WI38 (cell line): Measurements from ENCODE around the gene NPHP4.

Source experiments
- H3K4me3 ChIP-seq: 2 replicates; pipeline ENCODE4 v1.5.1; 2011; ENCODE audit warnings: low read depth, mild to moderate bottlenecking, control low read depth, low read length
- CTCF ChIP-seq: IDR thresholded peaks from 2 replicates; pipeline ENCODE4 v1.5.1; 2012; ENCODE audit warnings: low read depth, mild to moderate bottlenecking, control low read depth, low read length

The NPHP4 gene

GRCh38 chr1:5865056-5865455 is 127.2 kb downstream of the NPHP4 start:
- no peak for TF ChIP-seq CTCF
- no peak overlapping the region for H3K4me3 ChIP-seq

- no peak overlapping the region for H3K4me3 ChIP-seq
- no peak for TF ChIP-seq CTCF
Observed at GRCh38 chr1:5864256-5864655, 128.0 kb downstream of the NPHP4 start.

GRCh38 chr1:5863238-5863637 is 129.0 kb downstream of the NPHP4 start:
- no peak overlapping the region for H3K4me3 ChIP-seq
- no peak for TF ChIP-seq CTCF

GRCh38 chr1:5861871-5862825 is 130.1 kb downstream of the NPHP4 start:
- no peak overlapping the region for H3K4me3 ChIP-seq
- no peak for TF ChIP-seq CTCF

GRCh38 chr1:5860277-5860676 is 131.9 kb downstream of the NPHP4 start:
- no peak overlapping the region for H3K4me3 ChIP-seq
- no peak for TF ChIP-seq CTCF

GRCh38 chr1:5859766-5860165 is 132.5 kb downstream of the NPHP4 start:
- H3K4me3 ChIP-seq, result no peak overlapping the region
- TF ChIP-seq CTCF, result no peak

- H3K4me3 ChIP-seq, result no peak overlapping the region
- no peak for TF ChIP-seq CTCF
Observed at GRCh38 chr1:5858844-5859407, 133.3 kb downstream of the NPHP4 start.
